SK-N-SH (cell line): ENCODE data around the gene COL4A2. TPM values are rescaled to one million over a fixed set of nuclear protein-coding genes. Genes with fewer than 3 reads are reported as not detected.

ENCODE experiments used
- CTCF ChIA-PET: fragments of 300-600, 350-600 bp; formaldehyde crosslinking; extraction: SDS; loops from one replicate; lab custom pipeline; 2021; lab: Yijun Ruan, JAX
- POLR2A ChIA-PET: fragments of 350-600 bp; sonication (Branson Sonifier 250); formaldehyde crosslinking; extraction: SDS; loops from one replicate; lab custom pipeline; 2020; ENCODE audit warnings: antibody characterized with exemption, inconsistent platforms; lab: Yijun Ruan, JAX
- DNase-seq: peaks from one replicate; pipeline ENCODE4 v3.0.0; 2012
- H2AFZ ChIP-seq: fragments of 200-600 bp; sonication (generic); 2 replicates; pipeline ENCODE4 v1.8.1; 2016; ENCODE audit warnings: antibody characterized with exemption, mild to moderate bottlenecking, low read depth
- H3F3A ChIP-seq: fragments of 200-600 bp; sonication (generic); replicated peaks from 2 replicates; pipeline ENCODE3; 2016; ENCODE audit warnings: antibody characterized with exemption, mild to moderate bottlenecking; ENCODE audit not compliant: insufficient read depth
- H3K27ac ChIP-seq, 2 experiments: fragments of 200-500 bp in 1 of 2; fragments of 200-600 bp in 1 of 2; sonication (Bioruptor generic) in 1 of 2; sonication (generic), shearing (Covaris generic) in 1 of 2; 2 replicates each; pipeline versions ENCODE4 v1.5.1 to v1.6.1; 2014 to 2016; ENCODE audit warnings: low read depth in 2 of 2, inconsistent platforms in 1 of 2, low read length in 1 of 2, mild to moderate bottlenecking in 1 of 2, mixed read lengths in 1 of 2
- H3K27me3 ChIP-seq: fragments of 200-600 bp; sonication (generic), shearing (Covaris generic); 2 replicates; pipeline ENCODE4 v1.6.1; 2016; ENCODE audit warnings: mixed run types; ENCODE audit not compliant: insufficient read depth
- H3K36me3 ChIP-seq, 2 experiments: fragments of 200-500 bp in 1 of 2; fragments of 200-600 bp in 1 of 2; sonication (Bioruptor generic) in 1 of 2; sonication (generic) in 1 of 2; replicated peaks in 1 of 2; 2 replicates each; pipeline versions ENCODE3 to v1.5.1; 2014 to 2016; ENCODE audit warnings: low read length in 1 of 2, mild to moderate bottlenecking in 1 of 2; ENCODE audit not compliant: insufficient read depth in 2 of 2, control insufficient read depth in 1 of 2
- H3K4me1 ChIP-seq, 2 experiments: fragments of 200-500 bp in 1 of 2; fragments of 200-600 bp in 1 of 2; sonication (Bioruptor generic) in 1 of 2; sonication (generic), shearing (Covaris generic) in 1 of 2; 2 replicates each; pipeline versions ENCODE4 v1.5.1 to v1.6.1; 2014 to 2016; ENCODE audit warnings: low read depth in 1 of 2, low read length in 1 of 2, mixed run types in 1 of 2; ENCODE audit not compliant: insufficient read depth in 2 of 2, control insufficient read depth in 1 of 2
- H3K4me2 ChIP-seq: fragments of 200-600 bp; sonication (generic), shearing (Covaris generic); 2 replicates; pipeline ENCODE4 v1.6.1; 2017; ENCODE audit warnings: mixed run types
- H3K4me3 ChIP-seq, 2 experiments: fragments of 200-500 bp in 1 of 2; fragments of 200-600 bp in 1 of 2; sonication (Bioruptor generic) in 1 of 2; sonication (generic), shearing (Covaris generic) in 1 of 2; 2 replicates each; pipeline versions ENCODE4 v1.5.1 to v1.8.1; 2014 to 2016; ENCODE audit warnings: low read depth in 2 of 2, inconsistent platforms in 1 of 2, low read length in 1 of 2, mild to moderate bottlenecking in 1 of 2, mixed read lengths in 1 of 2, moderate library complexity in 1 of 2
- H3K79me2 ChIP-seq: fragments of 200-600 bp; sonication (generic); 2 replicates; pipeline ENCODE4 v1.8.1; 2017; ENCODE audit warnings: mild to moderate bottlenecking; ENCODE audit not compliant: insufficient read depth
- H3K9ac ChIP-seq: fragments of 200-600 bp; sonication (generic); 2 replicates; pipeline ENCODE4 v1.6.1; 2017; ENCODE audit warnings: mixed run types
- H3K9me2 ChIP-seq: fragments of 200-600 bp; sonication (generic); 2 replicates; pipeline ENCODE4 v1.6.1; 2017; ENCODE audit warnings: mixed run types
- H3K9me3 ChIP-seq: fragments of 200-600 bp; sonication (generic); 2 replicates; pipeline ENCODE4 v1.6.1; 2017; ENCODE audit warnings: mixed run types, mild to moderate bottlenecking, moderate library complexity
- H4K20me1 ChIP-seq: fragments of 200-600 bp; sonication (generic); 2 replicates; pipeline ENCODE4 v1.6.1; 2017; ENCODE audit warnings: mild to moderate bottlenecking, mixed run types; ENCODE audit not compliant: insufficient read depth
- EP300 ChIP-seq, 2 experiments: IDR thresholded peaks; 2 replicates each; pipeline versions ENCODE4 v1.4.0 to v1.6.1; 2012; ENCODE audit warnings: borderline replicate concordance in 1 of 2, low read depth in 1 of 2, low read length in 1 of 2
- FOXJ3 ChIP-seq: sonication (generic); formaldehyde crosslinking; IDR thresholded peaks from 2 replicates; pipeline ENCODE4 v1.5.1; 2020; ENCODE audit warnings: mild to moderate bottlenecking, missing genetic modification reagents
- GATA2 ChIP-seq: sonication (generic); formaldehyde crosslinking; IDR thresholded peaks from 2 replicates; pipeline ENCODE4 v1.5.0; 2020; ENCODE audit warnings: mild to moderate bottlenecking, missing genetic modification reagents
- JUND ChIP-seq: IDR thresholded peaks from 2 replicates; pipeline ENCODE4 v1.4.0; 2012
- MXI1 ChIP-seq: IDR thresholded peaks from 2 replicates; pipeline ENCODE4 v1.6.1; 2012; ENCODE audit warnings: mild to moderate bottlenecking, low read depth, low read length, improper control_type of control experiment
- NRF1 ChIP-seq: IDR thresholded peaks from 2 replicates; pipeline ENCODE4 v1.6.1; 2012; ENCODE audit warnings: low read depth, mild to moderate bottlenecking, low read length
- POLR2AphosphoS5 ChIP-seq: IDR thresholded peaks from 2 replicates; pipeline ENCODE4 v1.6.1; 2012; ENCODE audit warnings: low read depth, low read length
- RCOR1 ChIP-seq: fragments of 150-350 bp; IDR thresholded peaks from 2 replicates; pipeline ENCODE4 v1.6.1; 2017; ENCODE audit warnings: antibody characterized with exemption, low read length
- REST ChIP-seq: IDR thresholded peaks from 2 replicates; pipeline ENCODE4 v1.6.1; 2012; ENCODE audit warnings: mild to moderate bottlenecking, low read depth, low read length, moderate library complexity
- RXRA ChIP-seq: IDR thresholded peaks from 2 replicates; pipeline ENCODE4 v1.4.0; 2012; ENCODE audit warnings: low read depth, mild to moderate bottlenecking, borderline replicate concordance
- TAF1 ChIP-seq: IDR thresholded peaks from 2 replicates; pipeline ENCODE4 v1.6.1; 2012; ENCODE audit warnings: low read depth, mild to moderate bottlenecking, low read length, moderate library complexity, borderline replicate concordance
- TCF12 ChIP-seq: IDR thresholded peaks from 2 replicates; pipeline ENCODE4 v1.4.0; 2012
- TEAD4 ChIP-seq: IDR thresholded peaks from 2 replicates; pipeline ENCODE4 v1.4.0; 2012; ENCODE audit warnings: mild to moderate bottlenecking, borderline replicate concordance; ENCODE audit not compliant: insufficient read depth
- YY1 ChIP-seq: IDR thresholded peaks from 2 replicates; pipeline ENCODE4 v1.4.0; 2012; ENCODE audit warnings: low read depth, mild to moderate bottlenecking
- WGBS: methylation state at CpG from one replicate; pipeline ENCODE4 v1.1.6; 2017; ENCODE audit warnings: low lambda C conversion rate; 5-methylcytosine and 5-hydroxymethylcytosine counted together
- polyA plus RNA-seq, 3 experiments: library from polyadenylated mRNA; depleted of rRNA; stranded (reverse); fragments of >200 nt; gene quantifications; 2 replicates each; pipeline ENCODE4 v1.2.3, GENCODE V29; 2012
- TF ChIP-seq, protein P1 (sequence below): fragments of 200-600 bp; sonication (generic); IDR thresholded peaks from 2 replicates; pipeline ENCODE4 v1.6.1; 2017; ENCODE audit warnings: antibody characterized with exemption, mild to moderate bottlenecking, moderate library complexity

COL4A2 gene
- polyA plus RNA-seq, 1 of the 3 experiments (the other 2 are of a cell fraction), result 137 TPM

- Histone ChIP-seq H3K9me3 (no peaks in the 10 kb centered on the region), H2AFZ (no peak overlapping the region), H3K27ac (no peak overlapping the region), H3F3A (no peaks in the 10 kb centered on the region), H3K27me3 (no peaks in the 10 kb centered on the region), H3K4me3 (no peak overlapping the region), H3K4me1 (peaks cover 0 to 22% of the 10 kb centered on the region in 2 experiments; a peak in 1 of 4 replicates), H3K36me3 (no peaks in the 10 kb centered on the region), H3K9ac (no peak overlapping the region), H4K20me1 (no peaks in the 10 kb centered on the region), H3K9me2 (no peaks in the 10 kb centered on the region), H3K79me2 (no peaks in the 10 kb centered on the region), H3K4me2 (no peak overlapping the region)
- CTCF ChIA-PET, result interaction anchor here (0.7 to 1.4 kb wide), 5 partner anchors 10 to 33 kb away, joined by 3 read pairs; no protein-coding TSS in a partner anchor
- peak; percentile 72 for DNase-seq
- TF ChIP-seq JUND, result no peak
- no peak for TF ChIP-seq TCF12
- TF ChIP-seq REST, result no peak
- no peak for TF ChIP-seq FOXJ3
- TF ChIP-seq RCOR1, result 0 out of 2 replicates have a peak, but pooled peaks have one; percentile 32
- POLR2A ChIA-PET, result interaction anchor here (1.2 kb wide), 1 partner anchor 17 kb away, joined by 3 read pairs; no protein-coding TSS in a partner anchor
- WGBS, result 73% methylated on average over 15 of the region's 21 CpGs
Observed at GRCh38 chr13:110524541-110525257, 217.6 kb downstream of the COL4A2 start.

- Histone ChIP-seq H4K20me1 (no peaks in the 10 kb centered on the region), H3K9me3 (no peaks in the 10 kb centered on the region), H3K79me2 (no peaks in the 10 kb centered on the region), H3K4me2 (no peak overlapping the region), H3K9ac (no peak overlapping the region), H3K9me2 (no peaks in the 10 kb centered on the region)
- 56% methylated on average over 13 of the region's 25 CpGs for WGBS
- TF ChIP-seq TEAD4, result no peak
- TF ChIP-seq EP300 (IDR thresholded peaks at IDR 0.05; ENCODE audit: borderline replicate concordance in 1 of 2, low read depth in 1 of 2, low read length in 1 of 2), result no peak
- TF ChIP-seq MXI1, result no peak
- no peak for TF ChIP-seq GATA2 (CRISPR knock-in tag)
- no peak for TF ChIP-seq NRF1
- TF ChIP-seq TAF1, result no peak
- TF ChIP-seq, protein P1, sequence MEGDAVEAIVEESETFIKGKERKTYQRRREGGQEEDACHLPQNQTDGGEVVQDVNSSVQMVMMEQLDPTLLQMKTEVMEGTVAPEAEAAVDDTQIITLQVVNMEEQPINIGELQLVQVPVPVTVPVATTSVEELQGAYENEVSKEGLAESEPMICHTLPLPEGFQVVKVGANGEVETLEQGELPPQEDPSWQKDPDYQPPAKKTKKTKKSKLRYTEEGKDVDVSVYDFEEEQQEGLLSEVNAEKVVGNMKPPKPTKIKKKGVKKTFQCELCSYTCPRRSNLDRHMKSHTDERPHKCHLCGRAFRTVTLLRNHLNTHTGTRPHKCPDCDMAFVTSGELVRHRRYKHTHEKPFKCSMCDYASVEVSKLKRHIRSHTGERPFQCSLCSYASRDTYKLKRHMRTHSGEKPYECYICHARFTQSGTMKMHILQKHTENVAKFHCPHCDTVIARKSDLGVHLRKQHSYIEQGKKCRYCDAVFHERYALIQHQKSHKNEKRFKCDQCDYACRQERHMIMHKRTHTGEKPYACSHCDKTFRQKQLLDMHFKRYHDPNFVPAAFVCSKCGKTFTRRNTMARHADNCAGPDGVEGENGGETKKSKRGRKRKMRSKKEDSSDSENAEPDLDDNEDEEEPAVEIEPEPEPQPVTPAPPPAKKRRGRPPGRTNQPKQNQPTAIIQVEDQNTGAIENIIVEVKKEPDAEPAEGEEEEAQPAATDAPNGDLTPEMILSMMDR, result no peak
- no peak for TF ChIP-seq POLR2AphosphoS5
- TF ChIP-seq RXRA, result no peak
- no peak for TF ChIP-seq YY1
- TF ChIP-seq, all 33 proteins: peak for 0
- no peak overlapping the region for H2AFZ ChIP-seq
- DNase-seq, result no peak
- no peak overlapping the region for H3K4me3 ChIP-seq
- CTCF ChIA-PET, result interaction anchor here (0.7 to 1.3 kb wide), 6 partner anchors 11 to 304 kb away, joined by 3 to 4 read pairs (median 3); no protein-coding TSS in a partner anchor
- H3K27me3 ChIP-seq, result no peaks in the 10 kb centered on the region
- POLR2A ChIA-PET, result no interaction called here
- H3K27ac ChIP-seq, result no peak overlapping the region
- peaks cover 0 to 22% of the 10 kb centered on the region in 2 experiments; a peak in 1 of 4 replicates for H3K4me1 ChIP-seq
- H3K36me3 ChIP-seq, result no peaks in the 10 kb centered on the region
- H3F3A ChIP-seq, result no peaks in the 10 kb centered on the region
Observed at GRCh38 chr13:110525328-110526319, 218.5 kb downstream of the COL4A2 start.
